Uterus (tissue), 2 donors: ENCODE measurements around the gene SMCO1.

Experiments used
- POLR2A ChIP-seq, 2 donors: fragments of 450-650 bp; IDR thresholded peaks; one replicate each; pipeline ENCODE4 v1.6.1; 2016; ENCODE audit warnings: antibody characterized with exemption in 2 of 2, mild to moderate bottlenecking in 1 of 2, moderate library complexity in 1 of 2
- TF ChIP-seq, protein P1 (sequence below), 4 experiments: fragments of 200-600 bp in 2 of 4; fragments of 450-650 bp in 2 of 4; sonication (generic) in 2 of 4; IDR thresholded peaks; one replicate each; pipeline ENCODE4 v1.5.1; 2016 to 2019; ENCODE audit warnings: antibody characterized with exemption in 4 of 4, mild to moderate bottlenecking in 2 of 4, moderate library complexity in 1 of 4

DNA sequence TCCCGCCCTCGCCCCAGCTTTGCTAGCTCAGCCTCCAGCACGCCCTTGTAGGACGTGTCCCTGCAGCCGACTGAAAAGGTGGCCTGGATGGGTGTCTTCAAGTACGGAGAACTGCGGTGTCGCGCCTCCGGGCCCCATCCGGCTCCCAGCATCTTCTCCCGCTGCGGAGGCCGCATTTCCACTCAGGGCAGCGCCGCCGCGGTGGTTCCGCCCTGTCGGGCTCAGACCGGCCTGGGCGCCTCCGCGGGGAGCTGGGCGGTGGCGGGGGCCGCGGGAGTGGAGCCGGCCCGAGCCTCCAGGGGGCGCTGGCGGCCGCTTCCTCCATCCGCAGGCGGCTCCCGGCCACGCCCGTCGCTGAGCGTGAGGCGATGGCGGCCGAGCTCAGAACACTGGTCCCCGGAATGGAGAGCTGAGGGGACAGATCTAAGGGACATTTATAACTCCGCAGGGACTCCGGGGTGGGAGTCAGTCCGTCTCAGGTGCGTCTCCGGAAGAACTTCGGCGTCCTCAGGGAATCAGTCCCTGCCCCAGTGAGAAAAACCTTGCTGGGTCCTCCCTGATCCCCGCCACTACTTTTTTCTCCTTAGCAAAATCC, 13.6 kb upstream of the SMCO1 start:
- TF ChIP-seq, protein P1, sequence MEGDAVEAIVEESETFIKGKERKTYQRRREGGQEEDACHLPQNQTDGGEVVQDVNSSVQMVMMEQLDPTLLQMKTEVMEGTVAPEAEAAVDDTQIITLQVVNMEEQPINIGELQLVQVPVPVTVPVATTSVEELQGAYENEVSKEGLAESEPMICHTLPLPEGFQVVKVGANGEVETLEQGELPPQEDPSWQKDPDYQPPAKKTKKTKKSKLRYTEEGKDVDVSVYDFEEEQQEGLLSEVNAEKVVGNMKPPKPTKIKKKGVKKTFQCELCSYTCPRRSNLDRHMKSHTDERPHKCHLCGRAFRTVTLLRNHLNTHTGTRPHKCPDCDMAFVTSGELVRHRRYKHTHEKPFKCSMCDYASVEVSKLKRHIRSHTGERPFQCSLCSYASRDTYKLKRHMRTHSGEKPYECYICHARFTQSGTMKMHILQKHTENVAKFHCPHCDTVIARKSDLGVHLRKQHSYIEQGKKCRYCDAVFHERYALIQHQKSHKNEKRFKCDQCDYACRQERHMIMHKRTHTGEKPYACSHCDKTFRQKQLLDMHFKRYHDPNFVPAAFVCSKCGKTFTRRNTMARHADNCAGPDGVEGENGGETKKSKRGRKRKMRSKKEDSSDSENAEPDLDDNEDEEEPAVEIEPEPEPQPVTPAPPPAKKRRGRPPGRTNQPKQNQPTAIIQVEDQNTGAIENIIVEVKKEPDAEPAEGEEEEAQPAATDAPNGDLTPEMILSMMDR (IDR thresholded peaks at IDR 0.05) = peak; percentile 41 to 71 (median 67)
- TF ChIP-seq POLR2A (IDR thresholded peaks at IDR 0.05) = no peak
